Activated naive CD8-positive, alpha-beta T cell treated with anti-CD3 and anti-CD28 coated beads for 36 hours (primary cell): Measurements from ENCODE around the gene ARHGAP24. TPM values are rescaled to one million over a fixed set of nuclear protein-coding genes. Genes with fewer than 3 reads are reported as not detected.

Experiments
- DNase-seq: peaks from one replicate; pipeline ENCODE4 v3.0.0; 2021
- H3K27ac Mint-ChIP-seq: one replicate; pipeline ENCODE4 v1.8.0; 2022; ENCODE audit warnings: mild to moderate bottlenecking, moderate library complexity, mixed read lengths
- H3K27me3 Mint-ChIP-seq: one replicate; pipeline ENCODE4 v1.8.0; 2022; ENCODE audit warnings: mild to moderate bottlenecking, mixed read lengths
- H3K36me3 Mint-ChIP-seq: one replicate; pipeline ENCODE4 v1.8.0; 2021; ENCODE audit warnings: mild to moderate bottlenecking, mixed read lengths
- H3K4me1 Mint-ChIP-seq: one replicate; pipeline ENCODE4 v1.8.0; 2021; ENCODE audit warnings: mixed read lengths
- H3K4me3 Mint-ChIP-seq: one replicate; pipeline ENCODE4 v1.8.0; 2022; ENCODE audit warnings: mild to moderate bottlenecking, moderate library complexity, mixed read lengths
- H3K9me3 Mint-ChIP-seq: one replicate; pipeline ENCODE4 v1.8.0; 2022; ENCODE audit warnings: mixed read lengths
- total RNA-seq, 2 experiments: library from RNA; stranded (reverse); gene quantifications; one replicate each; pipeline ENCODE4 v1.2.3, GENCODE V29; 2021

Gene ARHGAP24
- total RNA-seq, 2 experiments from 2014 or later, result 0.62 to 0.92 TPM

DNA sequence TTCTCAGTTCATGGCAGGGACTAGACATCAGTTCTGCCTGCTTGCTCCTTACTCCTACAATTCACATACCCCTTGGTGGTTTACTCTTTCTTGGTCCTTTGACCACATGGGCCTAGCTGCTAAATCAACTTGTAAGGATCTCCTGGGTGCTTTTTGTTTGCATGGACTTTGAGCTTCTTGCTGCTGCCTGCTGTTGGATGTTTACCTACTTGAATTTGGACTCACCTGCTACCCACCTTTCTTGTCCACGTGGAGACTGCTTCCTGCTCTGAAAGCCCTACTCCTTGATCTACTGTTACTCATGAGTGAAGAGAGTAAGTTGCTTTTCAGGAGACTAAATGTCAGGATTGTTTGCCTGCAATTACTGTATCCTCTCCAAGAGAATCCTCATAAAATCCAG is 15.2 kb upstream of the ARHGAP24 start:
- Mint-ChIP-seq H3K9me3 (no peaks in the 10 kb centered on the region), H3K27me3 (no peaks in the 10 kb centered on the region), H3K36me3 (no peaks in the 10 kb centered on the region), H3K27ac (no peak overlapping the region), H3K4me1 (no peaks in the 10 kb centered on the region), H3K4me3 (no peak overlapping the region)
- DNase-seq, result no peak

DNA sequence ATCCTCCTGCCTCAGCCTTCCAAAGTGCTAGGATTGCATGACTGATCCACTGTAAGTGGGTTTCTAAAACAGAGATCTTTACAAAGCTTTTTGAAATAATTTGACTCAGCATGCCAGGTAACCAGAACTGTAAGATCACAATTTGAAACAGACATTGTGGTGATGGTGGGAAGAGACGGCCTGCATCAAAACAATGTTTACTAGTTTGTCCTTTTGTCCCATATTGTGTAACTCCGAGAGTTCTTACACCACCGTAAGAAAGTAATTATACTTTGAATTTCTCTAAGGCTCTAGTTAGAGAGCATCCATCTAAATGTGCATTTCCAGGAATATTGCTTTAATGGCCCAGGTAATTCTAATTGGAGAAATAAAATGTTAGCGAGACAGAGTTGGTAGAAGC is 594 bp upstream of the ARHGAP24 start:
- H3K4me1 Mint-ChIP-seq, result peaks cover 10% of the 10 kb centered on the region
- no peaks in the 10 kb centered on the region for H3K36me3 Mint-ChIP-seq
- no peak overlapping the region for H3K27ac Mint-ChIP-seq
- no peak overlapping the region for H3K4me3 Mint-ChIP-seq
- no peaks in the 10 kb centered on the region for H3K9me3 Mint-ChIP-seq
- DNase-seq, result no peak
- H3K27me3 Mint-ChIP-seq, result peaks cover 53% of the 10 kb centered on the region

DNA sequence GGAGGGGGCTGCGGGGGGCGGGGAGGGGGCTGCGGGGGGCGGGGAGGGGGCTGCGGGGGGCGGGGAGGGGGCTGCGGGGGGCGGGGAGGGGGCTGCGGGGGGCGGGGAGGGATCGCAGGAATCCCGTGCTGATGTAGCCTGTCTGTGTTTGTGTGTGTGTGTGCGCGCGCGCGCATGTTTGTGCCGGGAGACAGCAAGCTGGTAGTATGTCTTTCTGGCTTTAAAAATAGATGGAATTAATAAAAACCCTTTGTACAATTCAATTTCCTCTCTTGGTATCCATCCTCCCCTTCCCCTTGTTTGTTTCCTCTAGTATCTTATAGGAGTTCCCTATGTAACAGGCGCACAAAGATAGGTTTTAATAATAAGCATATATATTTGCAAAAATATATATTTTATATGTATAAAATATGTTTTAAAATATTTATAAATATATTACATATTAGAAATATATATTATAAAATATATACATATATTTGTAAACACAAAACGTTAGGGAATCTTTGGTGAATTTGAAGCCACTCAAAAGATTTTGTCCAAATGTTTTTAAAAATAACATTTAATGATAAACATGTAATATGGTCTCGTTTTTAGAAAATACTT is 782 bp downstream of the ARHGAP24 start:
- Mint-ChIP-seq H3K36me3 (no peaks in the 10 kb centered on the region), H3K27me3 (peaks cover 57% of the 10 kb centered on the region), H3K9me3 (no peaks in the 10 kb centered on the region), H3K4me3 (peak overlapping the region; percentile 74), H3K4me1 (peaks cover 10% of the 10 kb centered on the region), H3K27ac (no peak overlapping the region)
- no peak for DNase-seq

DNA sequence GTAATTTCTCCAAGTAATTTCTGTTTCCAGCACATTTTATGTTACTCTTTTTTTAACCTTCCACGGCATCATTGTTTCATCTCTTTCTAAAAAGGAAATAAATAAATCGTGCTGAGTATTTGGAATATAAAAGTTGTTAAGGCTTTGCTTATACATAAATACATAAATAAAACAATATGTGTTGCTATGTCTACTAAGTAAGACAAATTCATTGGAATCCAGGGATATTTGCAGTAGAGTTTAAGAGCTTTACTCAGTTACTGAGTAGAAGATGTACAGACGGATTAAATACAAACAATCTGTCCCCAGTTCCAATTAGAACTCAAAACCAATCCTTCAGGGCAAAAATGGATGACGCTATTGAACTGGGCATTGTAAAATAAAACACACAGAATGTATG is 1.4 kb downstream of the ARHGAP24 start:
- Mint-ChIP-seq H3K27ac (no peak overlapping the region), H3K36me3 (no peaks in the 10 kb centered on the region), H3K4me3 (no peak overlapping the region), H3K9me3 (no peaks in the 10 kb centered on the region), H3K4me1 (peaks cover 10% of the 10 kb centered on the region), H3K27me3 (peaks cover 58% of the 10 kb centered on the region)
- no peak for DNase-seq

DNA sequence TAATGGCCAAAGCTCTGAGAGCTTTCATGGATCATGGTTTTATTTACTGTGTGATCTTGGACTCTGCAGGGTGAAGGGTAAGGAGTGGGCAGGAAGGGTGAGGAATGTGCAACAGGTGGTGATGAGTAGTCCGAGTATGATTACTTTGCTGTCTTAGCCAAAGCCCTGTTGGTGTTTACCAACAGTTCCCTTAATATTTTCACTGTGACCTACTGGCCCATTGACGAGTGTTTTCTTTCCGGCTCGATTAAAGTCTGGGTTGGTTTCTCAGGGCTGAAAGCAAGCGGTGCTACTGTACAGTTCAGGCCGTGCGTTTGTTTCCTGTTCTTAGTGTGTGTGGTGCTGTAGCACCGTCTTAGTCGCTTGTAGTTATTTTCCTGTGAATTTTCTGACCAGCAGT is 2.6 kb downstream of the ARHGAP24 start:
- Mint-ChIP-seq H3K36me3 (no peaks in the 10 kb centered on the region), H3K27me3 (peaks cover 62% of the 10 kb centered on the region), H3K4me1 (peaks cover 10% of the 10 kb centered on the region), H3K4me3 (peak overlapping the region; percentile 6), H3K27ac (no peak overlapping the region), H3K9me3 (no peaks in the 10 kb centered on the region)
- DNase-seq, result no peak

DNA sequence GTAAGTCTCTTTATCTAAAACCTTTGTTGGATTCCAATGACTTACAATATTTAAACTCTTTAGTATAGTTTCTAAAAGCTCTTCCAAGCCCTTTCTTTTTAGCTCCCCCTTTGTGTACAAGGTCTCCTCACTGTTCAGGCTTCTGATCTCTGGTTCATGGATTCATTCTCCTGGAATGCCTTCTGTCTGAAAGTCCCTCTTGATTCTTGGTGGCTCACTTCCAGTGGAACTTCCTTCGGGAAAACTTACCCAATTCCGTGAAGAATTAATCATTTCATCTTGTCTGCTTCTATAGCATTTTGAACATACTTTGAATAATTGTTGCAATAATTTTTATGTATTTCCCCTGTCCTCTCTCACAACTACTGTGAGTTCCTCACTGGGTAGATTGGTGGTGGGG is 3.6 kb downstream of the ARHGAP24 start:
- no peak for DNase-seq
- H3K9me3 Mint-ChIP-seq, result no peaks in the 10 kb centered on the region
- H3K36me3 Mint-ChIP-seq, result no peaks in the 10 kb centered on the region
- peaks cover 10% of the 10 kb centered on the region for H3K4me1 Mint-ChIP-seq
- peaks cover 58% of the 10 kb centered on the region for H3K27me3 Mint-ChIP-seq
- H3K27ac Mint-ChIP-seq, result no peak overlapping the region
- H3K4me3 Mint-ChIP-seq, result no peak overlapping the region

DNA sequence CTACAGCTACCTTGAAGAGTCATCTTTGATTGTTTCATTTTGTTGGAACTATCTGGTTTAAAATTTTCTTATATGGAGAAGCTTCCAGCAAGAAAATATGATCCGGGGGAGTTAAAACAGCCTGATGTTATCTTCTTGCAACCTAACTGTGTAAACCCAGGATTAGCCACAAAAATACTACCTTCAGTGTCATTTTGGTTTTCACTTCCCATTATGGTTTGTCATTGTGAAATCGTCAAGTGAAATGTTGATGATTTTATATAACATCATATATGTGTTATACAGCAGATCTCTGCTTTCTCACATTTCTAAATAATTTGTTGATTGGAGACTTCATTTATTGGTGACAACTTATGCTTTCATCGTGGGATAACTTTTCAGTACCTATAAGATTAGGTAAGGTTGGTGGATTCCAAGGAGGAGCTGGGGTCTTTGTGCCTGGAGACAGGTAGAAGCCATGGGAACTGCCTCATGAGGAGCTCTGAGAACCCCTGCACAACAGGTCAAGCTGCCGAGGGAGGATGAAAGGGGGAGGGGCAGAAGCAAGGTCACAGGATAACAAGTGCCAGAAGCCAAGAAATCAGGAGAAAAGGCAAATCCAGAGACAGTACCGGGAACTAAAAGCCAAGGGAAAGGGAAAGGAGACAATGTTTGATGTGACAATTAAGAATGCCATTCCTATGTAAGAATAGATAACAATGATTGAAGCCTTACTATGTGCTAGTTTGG is 7.2 kb downstream of the ARHGAP24 start:
- no peak overlapping the region for H3K27ac Mint-ChIP-seq
- H3K9me3 Mint-ChIP-seq, result no peaks in the 10 kb centered on the region
- DNase-seq, result no peak
- no peaks in the 10 kb centered on the region for H3K36me3 Mint-ChIP-seq
- H3K4me1 Mint-ChIP-seq, result no peaks in the 10 kb centered on the region
- no peak overlapping the region for H3K4me3 Mint-ChIP-seq
- H3K27me3 Mint-ChIP-seq, result peaks cover 27% of the 10 kb centered on the region

DNA sequence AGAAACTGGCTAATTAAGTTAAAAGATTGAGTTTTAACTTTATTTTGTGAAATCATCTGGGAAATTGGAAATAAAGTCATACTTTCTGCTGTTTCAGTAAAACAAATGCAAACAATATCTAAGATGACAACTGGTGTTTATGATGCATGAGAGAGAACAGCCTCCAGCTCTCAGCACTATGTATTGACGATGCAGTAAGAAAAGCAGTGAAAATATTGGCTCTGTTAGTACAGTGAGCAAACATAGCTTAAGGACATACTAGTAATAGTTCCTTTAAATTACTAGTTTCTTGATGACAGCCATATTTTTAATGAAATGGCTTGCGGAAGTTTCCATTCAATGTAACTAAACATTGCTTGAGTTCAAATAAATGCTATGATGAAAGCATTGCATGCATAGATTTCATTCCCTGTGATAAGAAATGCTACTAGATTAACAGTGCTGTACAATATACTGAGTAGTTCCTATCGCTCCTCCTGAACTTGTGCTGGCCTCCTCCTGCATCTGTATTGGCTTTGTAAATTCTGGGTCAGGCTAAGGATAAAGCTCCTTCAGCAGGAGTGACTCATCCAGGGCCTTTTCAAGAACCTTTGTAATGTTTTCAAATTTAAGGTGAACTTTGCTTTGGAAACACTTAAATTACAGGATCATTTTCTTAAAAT is 11.6 kb downstream of the ARHGAP24 start:
- no peaks in the 10 kb centered on the region for H3K9me3 Mint-ChIP-seq
- no peak overlapping the region for H3K4me3 Mint-ChIP-seq
- no peak overlapping the region for H3K27ac Mint-ChIP-seq
- no peaks in the 10 kb centered on the region for H3K4me1 Mint-ChIP-seq
- peaks cover 3% of the 10 kb centered on the region for H3K27me3 Mint-ChIP-seq
- no peaks in the 10 kb centered on the region for H3K36me3 Mint-ChIP-seq
- no peak for DNase-seq

DNA sequence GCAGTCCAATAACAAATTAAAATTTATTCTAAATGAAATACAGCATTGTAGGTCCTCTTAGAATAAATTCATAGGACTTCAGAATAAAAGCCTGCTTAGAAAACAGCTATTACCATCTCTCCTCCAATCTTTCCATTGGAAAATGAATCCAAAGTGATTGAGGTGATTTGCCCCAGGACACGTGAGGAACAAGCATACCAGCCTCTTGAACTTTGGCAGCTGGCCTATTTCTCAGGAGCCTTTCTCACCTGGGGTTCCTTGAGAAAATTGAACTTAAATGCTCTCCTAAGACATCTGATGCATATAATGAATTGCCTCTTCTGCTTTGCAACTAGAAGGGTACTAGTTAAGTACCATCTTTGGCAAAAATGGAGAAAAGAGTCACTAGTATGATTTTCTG is 13.5 kb downstream of the ARHGAP24 start:
- no peaks in the 10 kb centered on the region for H3K4me1 Mint-ChIP-seq
- no peaks in the 10 kb centered on the region for H3K36me3 Mint-ChIP-seq
- no peaks in the 10 kb centered on the region for H3K27me3 Mint-ChIP-seq
- no peak for DNase-seq
- no peak overlapping the region for H3K4me3 Mint-ChIP-seq
- H3K9me3 Mint-ChIP-seq, result no peaks in the 10 kb centered on the region
- no peak overlapping the region for H3K27ac Mint-ChIP-seq

DNA sequence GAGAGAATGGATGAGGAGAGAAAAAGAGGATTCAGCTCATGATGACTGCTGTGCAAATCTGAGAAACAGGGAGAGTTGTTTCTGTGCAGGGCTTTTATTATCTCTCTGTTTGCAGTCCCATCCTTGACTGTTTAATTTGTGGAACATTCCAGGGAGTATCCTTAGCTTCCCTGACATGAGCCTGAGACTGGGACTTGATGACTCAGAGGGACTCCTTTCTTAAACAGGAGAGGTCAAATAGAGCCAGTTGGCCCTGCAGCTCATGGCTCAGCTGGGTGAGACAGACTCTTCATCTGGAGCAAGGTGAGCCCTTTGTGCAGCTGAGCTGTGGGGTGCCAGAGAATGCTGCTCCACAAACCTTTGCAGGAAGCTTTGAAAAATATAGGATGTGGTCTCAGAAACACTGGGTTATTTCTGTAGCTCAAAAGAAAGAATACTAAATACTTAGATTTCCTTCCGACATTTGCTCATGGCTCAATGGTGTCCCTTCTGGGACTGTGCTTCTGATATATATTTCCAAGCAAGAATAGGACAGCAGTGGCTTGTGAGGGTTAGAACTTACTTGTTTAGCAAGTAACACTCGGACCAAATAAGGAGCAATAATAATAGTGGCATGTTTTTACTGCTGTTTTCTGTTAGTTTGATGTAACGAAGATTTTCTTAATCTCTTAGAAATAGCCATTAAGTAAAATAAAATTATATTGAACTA is 14.5 kb downstream of the ARHGAP24 start:
- H3K9me3 Mint-ChIP-seq, result no peaks in the 10 kb centered on the region
- no peak for DNase-seq
- H3K27ac Mint-ChIP-seq, result no peak overlapping the region
- no peaks in the 10 kb centered on the region for H3K27me3 Mint-ChIP-seq
- no peaks in the 10 kb centered on the region for H3K36me3 Mint-ChIP-seq
- no peak overlapping the region for H3K4me3 Mint-ChIP-seq
- no peaks in the 10 kb centered on the region for H3K4me1 Mint-ChIP-seq

DNA sequence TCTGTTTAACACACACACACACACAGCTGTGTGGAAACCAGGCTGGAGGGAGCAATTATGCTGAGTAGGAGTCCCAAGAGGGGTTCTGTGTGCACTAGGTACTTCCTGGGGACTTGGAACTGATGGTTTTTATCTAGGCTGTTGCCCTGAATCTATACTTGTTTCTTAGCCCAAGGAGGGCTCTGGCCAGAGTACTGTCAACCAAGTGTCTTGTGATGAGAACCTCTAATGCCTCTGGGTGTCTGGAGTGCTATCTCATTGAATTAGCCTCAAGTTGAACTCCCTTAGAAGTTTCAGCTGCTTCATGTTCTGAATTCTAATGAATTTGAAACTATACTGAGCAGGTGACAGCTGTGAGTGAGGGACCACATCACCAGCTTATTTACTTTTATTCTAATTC is 16.6 kb downstream of the ARHGAP24 start:
- Mint-ChIP-seq H3K4me3 (no peak overlapping the region), H3K9me3 (no peaks in the 10 kb centered on the region), H3K27me3 (no peaks in the 10 kb centered on the region), H3K4me1 (no peaks in the 10 kb centered on the region), H3K27ac (no peak overlapping the region), H3K36me3 (no peaks in the 10 kb centered on the region)
- DNase-seq, result no peak

DNA sequence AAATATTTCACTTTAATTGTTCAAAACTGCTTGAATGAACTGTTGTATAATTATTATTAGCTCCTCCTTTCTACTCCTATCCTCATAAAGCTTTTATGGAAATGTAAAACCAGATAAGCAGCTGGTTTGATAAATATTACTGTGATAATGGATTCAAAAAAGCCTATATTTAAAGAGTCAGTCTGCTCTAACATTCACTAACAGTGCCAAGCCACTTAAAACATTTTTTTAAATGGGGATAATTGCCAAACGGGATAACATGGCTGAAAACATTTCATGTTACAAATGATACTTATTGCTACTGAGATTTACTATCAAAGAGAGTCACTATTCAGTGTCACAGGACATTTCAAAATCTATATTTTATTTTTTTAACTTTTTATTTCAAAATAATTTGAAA is 17.4 kb downstream of the ARHGAP24 start:
- H3K27me3 Mint-ChIP-seq, result no peaks in the 10 kb centered on the region
- H3K4me3 Mint-ChIP-seq, result no peak overlapping the region
- H3K36me3 Mint-ChIP-seq, result no peaks in the 10 kb centered on the region
- H3K9me3 Mint-ChIP-seq, result no peaks in the 10 kb centered on the region
- H3K27ac Mint-ChIP-seq, result no peak overlapping the region
- no peak for DNase-seq
- H3K4me1 Mint-ChIP-seq, result no peaks in the 10 kb centered on the region

DNA sequence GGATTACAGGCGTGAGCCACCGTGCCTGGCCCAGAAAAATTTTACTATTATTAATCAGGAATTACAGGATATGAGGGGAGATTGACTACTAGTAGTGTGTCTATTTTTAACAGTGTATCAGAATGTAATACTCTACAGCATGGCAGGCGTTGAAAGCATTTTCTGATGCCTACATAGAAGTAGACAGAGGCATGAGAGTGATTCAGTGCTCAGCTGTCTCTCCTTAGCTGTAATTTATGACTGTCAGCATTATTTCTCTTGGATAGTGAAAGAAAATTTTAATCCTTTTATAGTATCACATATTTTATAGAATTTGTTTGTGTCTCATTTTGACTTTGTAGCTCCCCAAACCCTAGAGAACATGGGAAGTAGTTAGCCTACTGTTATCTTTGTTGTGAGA is 20.7 kb downstream of the ARHGAP24 start:
- no peak for DNase-seq
- Mint-ChIP-seq H3K36me3 (no peaks in the 10 kb centered on the region), H3K4me3 (no peak overlapping the region), H3K9me3 (no peaks in the 10 kb centered on the region), H3K4me1 (no peaks in the 10 kb centered on the region), H3K27me3 (peaks cover 3% of the 10 kb centered on the region), H3K27ac (no peak overlapping the region)

DNA sequence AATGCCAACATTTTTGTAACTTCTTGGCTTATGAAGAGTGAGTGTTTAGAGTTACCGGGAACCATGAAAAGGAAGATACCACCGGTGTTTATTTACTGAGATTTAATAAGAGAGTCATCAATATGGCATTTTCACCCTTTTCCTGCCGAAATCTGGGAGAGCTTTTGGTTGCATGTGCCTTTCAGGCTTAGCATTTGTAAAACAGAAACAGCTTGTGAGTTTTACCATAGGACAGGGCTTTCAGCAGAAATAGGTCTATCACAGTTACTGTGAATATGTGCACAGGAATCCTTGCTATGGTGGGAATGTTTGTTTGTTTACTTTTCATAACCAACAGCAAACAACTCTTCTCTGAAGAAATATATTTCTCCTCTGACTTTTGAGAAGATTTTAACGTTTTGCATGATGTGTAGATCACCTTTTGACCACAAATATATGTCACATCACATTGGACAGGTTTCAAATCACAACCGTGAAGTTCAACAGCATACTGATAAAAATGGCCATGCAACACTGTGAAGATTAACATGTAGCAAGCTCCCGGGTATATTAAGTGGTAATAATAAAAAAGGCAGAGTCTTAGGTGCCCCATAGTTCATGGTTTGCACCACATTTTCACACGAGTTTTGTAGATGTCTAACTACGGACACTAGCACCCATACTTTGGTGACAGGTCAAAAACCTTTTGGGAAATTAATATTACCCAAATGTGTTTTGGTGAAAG is 21.3 kb downstream of the ARHGAP24 start:
- Mint-ChIP-seq H3K27me3 (peaks cover 3% of the 10 kb centered on the region), H3K36me3 (no peaks in the 10 kb centered on the region), H3K9me3 (no peaks in the 10 kb centered on the region), H3K27ac (no peak overlapping the region), H3K4me3 (no peak overlapping the region), H3K4me1 (no peaks in the 10 kb centered on the region)
- no peak for DNase-seq

DNA sequence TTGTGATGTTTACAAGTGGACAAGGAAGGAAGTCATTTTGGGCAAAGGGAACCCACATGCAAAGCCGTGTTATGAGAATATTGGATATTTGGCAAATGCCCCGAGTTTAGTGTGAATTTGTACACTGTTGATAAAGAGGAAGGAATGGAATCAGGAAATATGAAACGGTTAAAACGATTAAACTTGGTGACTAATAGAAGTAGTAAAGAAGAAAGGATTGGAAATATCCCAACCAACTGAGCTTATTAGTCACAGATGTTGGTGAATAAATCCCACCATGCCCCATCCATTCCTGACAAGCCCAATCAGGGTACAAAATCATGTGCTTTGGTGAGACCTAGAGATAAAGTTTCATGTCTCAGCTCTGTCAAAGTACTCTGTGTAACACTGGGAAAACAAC is 22.0 kb downstream of the ARHGAP24 start:
- Mint-ChIP-seq H3K9me3 (no peaks in the 10 kb centered on the region), H3K4me1 (no peaks in the 10 kb centered on the region), H3K4me3 (no peak overlapping the region), H3K36me3 (no peaks in the 10 kb centered on the region), H3K27ac (no peak overlapping the region), H3K27me3 (peaks cover 3% of the 10 kb centered on the region)
- no peak for DNase-seq
